Activated gamma-delta T cell treated with Interleukin-2 at 50 U/mL for 16 hours (primary cell): ENCODE measurements around the gene RHOG.

Experiments
- DNase-seq: peaks from one replicate; pipeline ENCODE4 v3.0.0-alpha.2; 2020

RHOG gene

DNA sequence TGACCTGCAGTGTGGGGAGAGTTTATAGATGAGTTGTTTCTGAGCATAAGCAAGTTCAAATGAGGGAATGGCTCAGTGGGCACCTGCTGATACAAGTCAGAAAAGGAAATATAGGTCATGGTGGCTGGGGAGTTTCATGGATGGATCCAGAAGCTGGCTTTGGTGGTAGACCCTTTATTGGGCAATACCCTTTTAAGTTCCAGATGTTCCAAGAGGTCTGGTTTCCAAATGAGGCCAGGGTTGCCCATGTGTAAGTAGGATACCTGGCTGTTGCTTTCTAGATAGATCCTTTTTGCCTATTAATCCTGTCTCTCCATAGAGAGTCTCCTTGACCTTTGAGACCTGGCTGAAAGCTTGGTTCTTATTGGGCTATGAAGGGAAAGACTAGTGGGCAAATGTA, 16.9 kb upstream of the RHOG start:
- DNase-seq: no peak

GRCh38 chr11:3856856-3857553, 16.2 kb upstream of the RHOG start:
- no peak for DNase-seq

DNA sequence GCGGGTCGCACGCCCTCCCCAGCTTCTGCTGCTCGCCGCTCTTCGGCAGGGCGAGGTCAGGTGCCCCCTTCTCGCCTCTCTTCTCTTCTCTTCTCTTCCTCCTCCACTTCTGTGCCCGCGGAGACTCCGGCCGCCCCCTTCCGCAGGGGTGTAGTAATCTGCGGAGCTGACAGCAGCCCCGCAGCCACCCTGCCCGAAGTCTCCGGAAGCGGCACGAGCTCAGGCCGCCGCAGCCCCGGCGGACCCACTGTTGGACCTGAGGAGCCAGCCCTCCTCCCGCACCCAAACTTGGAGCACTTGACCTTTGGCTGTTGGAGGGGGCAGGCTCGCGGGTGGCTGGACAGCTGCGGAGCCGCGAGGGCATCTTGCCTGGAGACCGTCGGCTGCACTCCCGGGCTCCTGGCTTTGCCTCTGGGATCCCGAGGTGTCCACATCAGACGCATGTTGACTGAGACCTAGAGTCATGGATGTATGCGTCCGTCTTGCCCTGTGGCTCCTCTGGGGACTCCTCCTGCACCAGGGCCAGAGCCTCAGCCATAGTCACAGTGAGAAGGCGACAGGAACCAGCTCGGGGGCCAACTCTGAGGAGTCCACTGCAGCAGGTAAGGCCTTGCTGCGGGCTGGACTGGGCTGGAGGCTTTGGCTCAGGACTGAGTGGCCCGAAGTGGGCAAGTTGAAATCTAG, 15.2 kb upstream of the RHOG start:
- DNase-seq: peak; percentile 56

- peak; percentile 97 for DNase-seq
Measured at GRCh38 chr11:3854977-3855807, 14.4 kb upstream of the RHOG start, which contains the start of gene STIM1. TSS of gene STIM1 (plus strand) at chr11:3855664. CDS start at chr11:3856271, 607 bp downstream.

GRCh38 chr11:3854660-3854976, 13.9 kb upstream of the RHOG start:
- DNase-seq: no peak

GRCh38 chr11:3853899-3854659, 13.3 kb upstream of the RHOG start:
- peak; percentile 60 for DNase-seq

GRCh38 chr11:3853545-3853842, 12.7 kb upstream of the RHOG start:
- no peak for DNase-seq

GRCh38 chr11:3849297-3849874, 8.6 kb upstream of the RHOG start:
- DNase-seq: peak; percentile 55

- DNase-seq: no peak
Measured at GRCh38 chr11:3845670-3846069, 4.9 kb upstream of the RHOG start.

GRCh38 chr11:3845246-3845645, 4.5 kb upstream of the RHOG start:
- no peak for DNase-seq

GRCh38 chr11:3843326-3843725, 2.6 kb upstream of the RHOG start:
- DNase-seq: no peak

GRCh38 chr11:3841426-3842350, 929 bp upstream of the RHOG start:
- peak; percentile 90 for DNase-seq

DNA sequence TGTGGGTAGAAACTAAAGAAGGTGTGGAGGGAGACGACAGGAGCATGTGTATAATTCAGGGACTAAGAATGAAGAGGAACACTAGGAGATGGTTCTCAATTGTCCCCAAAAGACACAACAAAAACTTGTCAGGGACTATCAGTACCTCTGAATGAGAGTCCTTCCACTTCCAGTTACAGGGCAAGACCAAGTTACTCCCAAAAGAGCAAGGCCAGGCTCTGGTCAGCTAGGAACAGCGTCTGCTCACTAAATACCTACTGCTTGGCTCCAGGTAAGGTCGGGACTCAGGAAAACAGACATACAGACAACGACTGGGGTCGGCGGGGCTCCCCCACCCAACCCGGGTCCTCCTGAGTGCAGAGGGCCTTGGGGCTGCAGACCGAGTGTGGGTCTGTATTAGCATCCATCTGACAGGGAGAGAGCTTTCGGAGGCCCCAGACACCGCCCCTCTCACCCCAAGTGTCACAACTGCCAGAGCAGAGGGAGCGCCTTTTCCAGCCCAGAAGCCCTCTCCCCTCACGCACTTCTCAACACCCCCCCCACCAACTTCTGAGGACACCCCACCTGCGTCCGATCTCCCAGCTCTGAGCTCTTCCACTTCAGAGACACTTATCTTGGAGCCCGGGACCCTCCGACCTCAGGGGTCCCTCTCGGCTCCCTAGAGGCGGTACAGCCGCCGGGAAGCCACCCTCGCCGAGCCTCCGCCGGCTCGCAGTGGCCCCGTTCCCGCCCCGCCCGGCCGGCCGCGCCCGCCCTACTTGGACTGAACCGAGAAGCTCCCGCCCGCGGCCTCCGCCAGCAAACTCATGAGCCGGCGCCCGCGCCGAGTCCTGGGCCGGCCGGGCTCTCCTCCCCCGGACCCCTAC, 522 bp downstream of the RHOG start:
- DNase-seq: peak; percentile 32

DNA sequence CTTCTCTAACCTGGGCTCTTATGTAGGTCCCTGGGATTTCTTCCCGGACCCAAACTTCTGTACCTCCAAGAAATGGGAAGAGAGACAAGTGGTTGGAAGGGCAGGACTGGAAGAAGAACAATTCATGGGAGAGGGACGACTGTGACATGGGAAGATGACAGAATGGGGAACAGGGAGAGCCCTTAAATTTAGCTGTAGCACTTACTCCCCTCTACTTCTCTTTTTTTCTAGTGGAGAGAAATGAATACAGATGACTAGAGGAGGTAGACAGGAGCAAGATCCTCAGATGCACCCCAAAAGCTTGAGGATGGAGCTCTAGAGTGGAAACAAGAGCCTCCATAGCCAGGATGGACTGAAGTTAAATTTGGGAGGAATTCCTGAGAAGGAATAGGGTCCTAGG, 2.3 kb downstream of the RHOG start:
- DNase-seq: no peak

DNA sequence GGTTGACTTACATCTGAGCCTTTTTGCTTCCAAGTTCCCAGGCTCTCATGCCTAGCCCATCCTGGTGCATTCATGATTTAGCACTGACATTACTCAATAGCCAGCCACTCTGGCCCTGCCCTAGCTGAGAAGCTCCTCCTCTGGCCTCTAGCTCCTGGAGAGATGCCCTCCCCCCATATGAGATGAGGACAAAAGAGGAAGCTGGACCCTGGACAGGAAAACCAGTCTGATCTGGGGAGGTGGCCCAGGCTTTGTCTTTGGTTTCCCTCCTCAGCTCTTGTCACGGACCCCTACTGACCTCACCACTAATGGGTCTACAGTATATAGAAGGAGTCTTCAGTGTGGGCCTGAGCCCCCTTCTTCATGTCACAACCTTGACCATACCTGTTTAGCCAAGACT, 3.0 kb downstream of the RHOG start:
- DNase-seq: no peak

- peak; percentile 55 for DNase-seq
Measured at GRCh38 chr11:3836903-3837302, 3.9 kb downstream of the RHOG start.

GRCh38 chr11:3835751-3836150, 5.0 kb downstream of the RHOG start:
- DNase-seq: no peak

GRCh38 chr11:3834664-3835461, 5.9 kb downstream of the RHOG start:
- no peak for DNase-seq

DNA sequence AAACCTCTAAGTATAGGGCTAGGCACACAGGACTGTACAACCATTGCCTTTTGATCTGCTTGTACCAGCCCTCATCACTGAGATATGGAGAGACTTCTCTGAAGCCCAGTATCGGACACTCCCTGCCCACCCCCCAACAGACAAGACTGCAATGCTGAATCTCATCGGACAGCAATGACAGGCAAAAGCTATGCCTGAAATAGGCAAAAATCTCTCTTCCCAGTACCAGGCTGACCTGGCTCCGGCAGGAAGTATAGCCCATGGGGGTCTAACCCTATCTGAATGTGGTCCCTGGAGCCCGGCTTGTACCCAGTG, 6.5 kb downstream of the RHOG start:
- no peak for DNase-seq

- DNase-seq: no peak
Measured at GRCh38 chr11:3833449-3833848, 7.3 kb downstream of the RHOG start.
